GM12892 (cell line): ENCODE data around the gene TSC1.

Experiments
- DNase-seq: peaks from one replicate; pipeline ENCODE4 v3.0.0; 2011; ENCODE audit not compliant: insufficient read length
- FAIRE-seq: peaks from 2 replicates; lab custom pipeline; 2011; peaks lifted over from hg19 to GRCh38; lab: Jason Lieb, UNC
- POLR2A ChIP-seq: IDR thresholded peaks from 2 replicates; pipeline ENCODE4 v1.6.1; 2011; ENCODE audit warnings: low read depth, low read length, control low read depth
- POLR2AphosphoS5 ChIP-seq: IDR thresholded peaks from 2 replicates; pipeline ENCODE4 v1.6.1; 2011; ENCODE audit warnings: low read depth, low read length, control low read depth
- TAF1 ChIP-seq: IDR thresholded peaks from 2 replicates; pipeline ENCODE4 v1.6.1; 2011; ENCODE audit warnings: low read depth, mild to moderate bottlenecking, control low read depth, low read length, borderline replicate concordance

Gene TSC1

GRCh38 chr9:132882616-132883015, 61.8 kb downstream of the TSC1 start:
- TF ChIP-seq TAF1 = no peak
- no peak for TF ChIP-seq POLR2A
- no peak for TF ChIP-seq POLR2AphosphoS5
- DNase-seq (no peak), FAIRE-seq (no peak)

- DNase-seq (no peak), FAIRE-seq (no peak)
- TF ChIP-seq POLR2A (no peak), TAF1 (no peak), POLR2AphosphoS5 (no peak)
These were observed 62.6 kb downstream of the TSC1 start for GRCh38 chr9:132881826-132882225.

- TF ChIP-seq POLR2A (no peak), POLR2AphosphoS5 (no peak), TAF1 (no peak)
- no peak for DNase-seq
- no peak for FAIRE-seq
These were observed 64.1 kb downstream of the TSC1 start for GRCh38 chr9:132880324-132880661.

GRCh38 chr9:132879457-132880323, 64.7 kb downstream of the TSC1 start:
- no peak for DNase-seq
- FAIRE-seq = no peak
- TF ChIP-seq POLR2AphosphoS5 = no peak
- no peak for TF ChIP-seq TAF1
- TF ChIP-seq POLR2A = no peak

- TF ChIP-seq TAF1 (no peak), POLR2AphosphoS5 (no peak), POLR2A (no peak)
- FAIRE-seq (no peak), DNase-seq (peak; percentile 41)
These were observed 65.5 kb downstream of the TSC1 start, which contains the start of gene SPACA9 for GRCh38 chr9:132878695-132879456. Gene SPACA9 (plus strand): TSS chr9:132878898. CDS start chr9:132883948, 5,050 bp downstream.

GRCh38 chr9:132877824-132878694, 66.4 kb downstream of the TSC1 start, which contains the start of gene AK8:
Gene AK8 (minus strand): TSS chr9:132878284. CDS start chr9:132878255, 29 bp downstream.
- FAIRE-seq (peak; percentile 98), DNase-seq (peak; percentile 97)
- no peak; the same call in 1 of the 2 replicates for TF ChIP-seq POLR2A
- TF ChIP-seq TAF1 = no peak
- TF ChIP-seq POLR2AphosphoS5 = no peak

- TF ChIP-seq POLR2A = no peak
- no peak for TF ChIP-seq POLR2AphosphoS5
- no peak for TF ChIP-seq TAF1
- DNase-seq (no peak), FAIRE-seq (no peak)
These were observed 67.0 kb downstream of the TSC1 start for GRCh38 chr9:132877458-132877823.

GRCh38 chr9:132876849-132877248, 67.6 kb downstream of the TSC1 start:
- TF ChIP-seq POLR2AphosphoS5 (no peak), POLR2A (no peak), TAF1 (no peak)
- FAIRE-seq = no peak
- DNase-seq = no peak

- TF ChIP-seq TAF1 (no peak), POLR2AphosphoS5 (no peak), POLR2A (no peak)
- FAIRE-seq (no peak), DNase-seq (no peak)
These were observed 69.3 kb downstream of the TSC1 start for GRCh38 chr9:132875159-132875558.

- FAIRE-seq = no peak
- DNase-seq = no peak
- no peak for TF ChIP-seq TAF1
- no peak for TF ChIP-seq POLR2A
- TF ChIP-seq POLR2AphosphoS5 = no peak
These were observed 71.0 kb downstream of the TSC1 start for GRCh38 chr9:132873403-132873802.

- FAIRE-seq (no peak), DNase-seq (no peak)
- TF ChIP-seq POLR2A (no peak), TAF1 (no peak), POLR2AphosphoS5 (no peak)
These were observed 75.2 kb downstream of the TSC1 start for GRCh38 chr9:132869266-132869665.

- FAIRE-seq (no peak), DNase-seq (no peak)
- TF ChIP-seq POLR2AphosphoS5 (no peak), TAF1 (no peak), POLR2A (no peak)
These were observed 77.5 kb downstream of the TSC1 start for GRCh38 chr9:132866898-132867297.

GRCh38 chr9:132864691-132865090, 79.7 kb downstream of the TSC1 start:
- DNase-seq (no peak), FAIRE-seq (no peak)
- no peak for TF ChIP-seq TAF1
- no peak for TF ChIP-seq POLR2A
- TF ChIP-seq POLR2AphosphoS5 = no peak
